Stimulated activated CD4-positive, alpha-beta T cell treated with anti-CD3 and anti-CD28 coated beads, Interleukin-4, amount 100 ng/mL, for 24 hours (primary cell): ENCODE data around the gene MEMO1.
"Not testable (repeated sequence)": the region's sequence is repeated elsewhere in the genome, so short reads cannot be mapped to it uniquely, and the experiment has no call there.

Source experiments
- DNase-seq: peaks from one replicate; pipeline ENCODE4 v3.0.0-alpha.2; 2020

Gene MEMO1

DNA sequence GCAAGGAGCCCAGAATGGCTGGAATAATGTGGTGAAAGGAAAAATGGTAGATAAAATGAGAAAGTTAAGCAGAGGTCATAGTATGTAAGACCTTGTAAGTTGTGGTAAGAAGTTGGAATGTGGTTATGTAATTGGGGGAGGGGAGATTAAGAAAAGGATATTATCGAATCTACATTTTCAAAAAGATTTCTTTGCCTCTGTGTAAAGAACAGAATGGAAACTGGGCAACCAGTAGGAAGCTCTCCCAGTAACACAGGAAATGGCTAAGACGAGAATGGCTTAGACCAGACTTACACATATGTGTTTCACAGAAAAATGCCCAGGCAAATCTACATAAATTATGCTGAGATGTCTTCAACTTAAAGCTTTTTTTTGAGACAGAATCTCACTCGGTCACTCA lies 13.2 kb downstream of the MEMO1 start:
- no peak for DNase-seq

DNA sequence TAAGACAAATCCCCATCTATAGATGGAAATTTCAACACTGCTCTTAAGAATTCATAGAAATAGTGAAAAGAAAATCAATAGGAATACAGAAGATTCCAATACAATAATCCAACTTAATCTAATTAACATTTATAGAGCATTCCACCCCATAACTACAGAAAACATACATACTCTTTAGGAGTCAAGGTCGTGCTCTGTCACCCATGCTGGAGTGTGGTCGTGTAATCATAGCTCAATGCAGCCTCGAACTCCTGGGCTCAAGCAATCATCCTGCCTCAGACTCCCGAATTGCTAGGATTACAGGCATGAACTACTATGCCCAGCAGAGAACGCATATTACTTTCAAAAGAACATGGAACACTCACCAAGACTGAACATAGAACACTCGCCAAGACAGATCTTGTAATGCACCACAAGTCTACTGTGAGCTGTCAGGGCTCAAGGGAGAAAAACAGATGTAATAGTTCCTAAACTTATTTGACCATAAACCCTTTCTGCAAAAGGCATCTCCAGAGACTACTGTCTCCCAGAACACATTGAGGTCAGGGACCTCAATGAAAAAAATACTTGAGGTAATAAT lies 14.1 kb downstream of the MEMO1 start:
- DNase-seq = no peak

- DNase-seq = no peak
These were observed 17.9 kb downstream of the MEMO1 start for GRCh38 chr2:31992934-31993333.

GRCh38 chr2:31992025-31992579 lies 18.7 kb downstream of the MEMO1 start:
- no peak for DNase-seq

DNA sequence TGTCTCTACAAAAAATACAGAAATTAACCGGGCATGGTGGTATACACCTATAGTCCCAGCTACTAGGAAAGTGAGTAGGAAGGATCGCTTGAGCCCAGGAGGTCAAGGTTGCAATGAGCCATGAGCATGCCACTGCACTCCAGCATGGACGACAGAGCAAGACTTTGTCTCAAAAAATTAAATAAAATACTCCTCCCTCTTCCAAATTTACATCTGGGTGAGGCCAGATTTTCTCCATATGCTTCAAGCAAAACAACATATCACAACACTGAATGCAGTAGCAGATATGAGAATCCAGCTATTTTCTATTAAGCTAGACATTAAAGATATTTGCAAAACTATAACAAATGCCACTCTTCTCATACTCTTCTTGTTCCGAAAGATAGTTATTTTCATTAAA lies 20.9 kb downstream of the MEMO1 start:
- DNase-seq = no peak

DNA sequence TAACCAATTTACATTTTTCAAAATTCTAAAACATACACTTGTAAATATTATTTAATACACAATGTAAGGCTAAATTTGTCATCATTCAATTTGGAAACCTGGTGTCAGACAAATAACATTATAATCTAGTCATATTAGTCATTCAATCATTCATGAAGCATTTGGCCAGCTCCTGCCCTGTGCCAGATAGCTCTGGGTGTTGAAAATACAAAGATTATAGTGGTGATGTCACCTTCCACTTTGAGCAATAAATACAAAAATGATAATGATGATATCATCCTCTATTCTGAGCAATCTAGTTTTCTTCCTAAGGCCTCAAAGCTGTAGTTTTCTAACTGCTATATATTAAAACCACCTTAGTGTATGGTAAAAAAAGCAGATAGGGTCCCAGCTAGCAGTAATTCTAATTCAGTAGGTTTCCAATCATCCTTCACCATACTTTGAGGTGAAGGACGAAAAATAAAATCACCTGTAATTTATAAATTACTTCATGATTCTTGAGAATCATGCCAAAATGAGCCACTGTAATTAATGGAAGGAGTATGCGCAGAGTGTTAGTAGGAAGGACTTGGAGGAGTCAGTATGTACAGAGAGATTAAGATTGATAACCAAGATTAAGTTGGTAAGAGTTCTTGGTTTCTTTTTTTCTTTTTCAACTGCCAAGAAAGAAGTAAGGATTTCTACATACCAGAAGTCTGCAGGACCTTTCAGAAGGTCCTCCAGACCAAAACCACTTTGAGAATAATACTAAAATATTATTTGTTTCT lies 23.2 kb downstream of the MEMO1 start:
- no peak for DNase-seq

DNA sequence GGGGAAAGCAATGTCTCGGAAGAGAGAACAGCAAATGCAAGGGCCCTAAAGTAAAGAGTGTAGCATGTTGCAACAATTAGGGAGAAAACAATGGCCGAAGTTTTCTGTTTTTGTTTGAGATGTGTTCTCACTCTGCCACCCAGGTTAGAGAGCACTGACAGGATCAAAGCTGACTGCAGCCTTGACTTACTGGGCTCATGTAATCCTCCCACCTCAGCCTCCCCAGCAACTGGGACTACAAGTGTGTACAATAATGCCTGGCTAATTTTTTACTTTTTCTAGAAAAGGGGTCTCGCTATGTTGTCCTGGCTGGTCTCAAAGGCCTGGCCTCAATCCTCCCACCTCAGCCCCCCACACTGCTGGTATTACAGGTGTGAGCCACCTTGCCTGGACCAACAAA lies 23.9 kb downstream of the MEMO1 start:
- no peak for DNase-seq

DNA sequence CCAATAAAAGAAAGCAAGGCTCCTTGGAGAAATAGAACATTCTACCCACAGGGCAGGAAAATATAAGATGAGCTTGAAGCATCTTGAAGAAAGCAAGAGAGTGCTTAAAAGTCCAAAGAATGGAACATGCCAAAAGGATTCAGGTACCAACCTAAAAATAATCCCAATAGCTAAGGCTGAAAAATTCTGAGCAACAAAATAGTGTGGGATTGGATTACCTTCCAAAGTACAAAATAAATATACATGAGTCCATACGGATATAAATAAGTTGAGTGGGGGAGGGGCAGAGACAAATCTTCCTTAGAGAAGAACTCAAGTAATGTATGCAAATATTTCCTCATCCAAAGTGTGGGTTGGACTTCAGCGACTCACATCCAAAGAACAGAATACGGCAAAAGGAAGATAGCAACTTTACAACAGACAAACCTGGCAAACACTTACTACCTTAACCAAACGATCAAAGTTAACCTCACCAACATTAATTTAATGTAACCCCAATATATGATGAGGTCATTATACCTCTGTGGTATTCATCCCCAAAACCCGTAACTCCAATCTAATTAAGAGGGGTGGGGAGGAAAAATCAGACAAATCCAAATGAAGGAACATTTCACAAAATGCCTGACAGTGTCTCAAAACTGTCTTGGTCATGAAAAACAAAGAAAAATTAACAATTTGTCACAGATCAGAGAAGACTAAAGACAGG lies 26.9 kb downstream of the MEMO1 start:
- DNase-seq = no peak

DNA sequence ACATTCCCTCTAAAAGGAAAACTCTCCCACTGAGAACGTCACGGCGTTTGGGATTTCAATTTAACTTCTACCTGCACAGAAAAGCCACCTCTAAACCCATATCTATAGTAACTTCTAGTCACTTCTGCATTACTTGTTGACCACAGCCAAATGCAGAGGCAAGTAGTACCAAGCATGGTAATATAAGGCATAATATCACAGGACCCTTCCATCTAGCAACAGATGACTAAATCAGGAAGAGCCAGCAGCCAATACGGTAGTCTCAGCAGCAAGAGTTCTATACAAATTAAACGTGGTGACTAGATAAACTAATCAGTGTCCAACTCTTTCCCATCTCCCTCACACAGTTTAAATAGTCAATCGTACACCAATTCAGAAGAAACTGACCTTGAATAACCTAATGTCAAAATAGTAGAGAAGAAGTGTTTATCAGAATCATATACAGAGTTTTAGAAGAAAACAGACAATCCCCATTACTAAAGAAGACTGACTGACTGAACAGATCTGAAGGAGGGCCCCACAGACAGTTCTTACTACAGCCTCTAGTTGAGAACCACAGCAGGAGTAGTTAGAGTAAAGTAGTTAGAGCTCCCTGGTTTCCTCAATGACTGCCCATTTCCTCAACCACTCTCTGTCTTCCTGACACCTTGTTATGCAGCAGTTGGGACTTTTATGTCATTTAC lies 30.0 kb downstream of the MEMO1 start:
- no peak for DNase-seq

GRCh38 chr2:31979956-31980355 lies 30.9 kb downstream of the MEMO1 start:
- no peak for DNase-seq

DNA sequence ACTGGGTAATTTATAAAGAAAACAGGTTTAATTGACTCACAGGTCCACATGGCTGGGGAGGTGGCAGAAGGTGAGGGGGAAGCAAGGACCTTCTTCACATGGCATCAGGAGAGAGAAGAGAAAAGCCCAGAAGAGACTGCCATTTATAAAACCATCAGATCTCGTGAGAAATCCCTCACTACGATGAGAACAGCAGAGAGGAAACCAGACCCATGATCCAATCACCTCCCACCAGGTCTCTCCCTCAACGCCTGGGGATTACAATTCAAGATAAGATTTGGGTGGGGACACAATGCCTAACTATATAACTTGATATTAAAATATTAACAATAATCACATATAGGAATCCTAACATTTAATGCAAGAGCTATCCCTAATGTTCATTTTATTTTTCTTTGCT lies 31.8 kb downstream of the MEMO1 start:
- DNase-seq = no peak

GRCh38 chr2:31978436-31978835 lies 32.4 kb downstream of the MEMO1 start:
- no peak for DNase-seq

- DNase-seq = no peak
These were observed 37.1 kb downstream of the MEMO1 start for GRCh38 chr2:31973665-31974064.

DNA sequence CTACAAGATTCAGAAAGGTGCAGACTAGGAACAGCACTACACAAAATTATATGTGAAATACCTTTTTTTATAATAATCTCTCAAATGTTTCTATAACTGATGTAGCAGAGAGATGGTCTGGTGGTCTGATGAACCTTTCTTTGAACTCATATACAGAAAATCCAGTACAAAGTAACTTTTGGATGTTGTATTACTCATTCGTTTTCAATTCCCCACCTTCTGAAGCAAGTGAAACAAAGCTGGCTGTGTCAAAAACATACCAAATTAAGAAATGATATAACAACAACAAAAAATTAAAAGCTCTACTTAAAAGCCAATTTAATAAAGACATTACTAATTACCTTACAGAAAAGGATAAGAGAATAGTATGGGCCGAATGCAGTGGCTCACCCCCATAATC lies 38.7 kb downstream of the MEMO1 start:
- DNase-seq = no peak

- no peak for DNase-seq
These were observed 41.6 kb downstream of the MEMO1 start for GRCh38 chr2:31969178-31969577.

DNA sequence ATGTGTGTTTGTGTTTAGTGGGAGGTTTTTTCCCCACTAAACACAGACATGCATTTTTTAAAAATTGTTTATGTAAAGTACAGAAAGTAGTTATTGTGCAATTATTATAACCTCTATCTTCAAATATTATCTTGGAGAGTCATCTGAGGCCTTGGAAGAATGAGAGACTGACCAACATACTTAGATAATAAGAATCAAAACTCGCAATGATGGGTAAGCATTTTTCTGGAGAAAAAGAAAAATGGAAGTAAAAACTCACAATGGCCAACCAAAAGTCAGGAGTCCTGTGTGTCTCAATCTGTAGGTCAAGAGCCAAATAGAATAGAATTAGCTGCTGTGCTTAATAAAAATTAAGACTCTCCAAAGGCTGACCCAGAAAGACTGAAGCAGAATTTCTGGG lies 43.0 kb downstream of the MEMO1 start:
- DNase-seq = no peak

DNA sequence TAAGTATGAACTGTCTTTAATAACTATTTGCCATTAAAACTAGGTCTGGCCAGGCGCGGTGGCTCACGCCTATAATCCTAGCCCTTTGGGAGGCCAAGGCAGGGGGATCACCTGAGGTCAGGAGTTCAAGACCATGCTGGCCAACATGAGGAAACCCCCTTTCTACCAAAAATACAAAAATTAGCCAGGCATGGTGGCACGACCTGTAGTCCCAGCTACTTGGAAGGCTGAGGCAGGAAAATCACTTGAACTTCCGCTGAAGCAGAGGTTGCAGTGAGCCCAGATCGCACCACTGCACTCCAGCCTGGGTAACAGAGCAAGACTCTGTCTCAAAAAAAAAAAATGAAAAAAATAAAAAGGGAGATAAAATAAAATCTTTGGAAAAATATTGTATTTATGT lies 44.4 kb downstream of the MEMO1 start:
- DNase-seq = not testable (repeated sequence)

DNA sequence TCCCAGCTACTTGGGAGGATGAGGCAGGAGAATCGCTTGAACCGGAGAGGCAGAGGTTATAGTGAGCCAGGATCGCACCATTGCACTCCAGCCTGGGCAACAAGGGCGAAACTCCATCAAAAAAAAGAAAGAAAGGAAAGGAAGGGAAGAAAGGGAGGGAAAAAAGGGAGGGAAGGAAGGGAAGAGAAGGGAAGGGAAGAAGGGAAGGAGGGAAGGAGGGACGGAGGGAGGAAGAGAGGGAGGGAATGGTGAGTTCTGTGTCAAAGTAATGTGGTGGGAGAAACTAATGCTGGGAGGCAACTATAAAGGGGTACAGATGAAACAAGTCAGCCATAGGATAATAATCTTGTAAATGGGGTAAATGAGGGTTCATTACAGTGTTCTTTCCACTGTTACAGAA lies 45.7 kb downstream of the MEMO1 start:
- DNase-seq = no peak

- DNase-seq = peak; percentile 30
These were observed 47.9 kb downstream of the MEMO1 start for GRCh38 chr2:31962757-31963361.

DNA sequence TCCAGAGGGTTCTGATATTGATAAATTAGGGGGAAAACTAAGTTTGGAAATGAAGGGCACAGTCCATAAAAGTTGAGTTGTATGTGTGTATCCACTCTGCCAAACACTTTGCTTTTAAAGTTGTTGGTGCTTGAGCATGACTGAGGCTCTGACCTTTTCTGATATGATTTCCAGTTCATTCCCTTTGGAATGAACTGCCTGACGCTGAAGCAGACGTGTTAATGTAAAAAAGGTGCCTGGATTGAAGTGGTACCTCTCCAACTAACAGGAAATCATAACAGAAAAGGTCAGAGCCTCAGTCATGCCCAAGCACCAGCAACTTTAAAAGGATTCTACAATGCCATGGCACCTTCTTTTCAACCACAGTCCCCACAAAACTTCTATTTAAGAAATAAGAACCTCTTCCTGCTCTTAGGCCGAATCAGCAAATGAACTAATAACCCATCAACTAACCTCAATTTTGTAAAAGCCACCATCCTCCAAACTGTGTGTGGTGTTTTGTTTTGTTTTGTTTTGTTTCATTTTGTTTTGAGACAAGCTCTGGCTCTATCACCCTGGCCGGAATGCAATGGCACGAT lies 52.6 kb downstream of the MEMO1 start:
- no peak for DNase-seq

- DNase-seq = no peak
These were observed 53.3 kb downstream of the MEMO1 start for GRCh38 chr2:31957354-31958139.

DNA sequence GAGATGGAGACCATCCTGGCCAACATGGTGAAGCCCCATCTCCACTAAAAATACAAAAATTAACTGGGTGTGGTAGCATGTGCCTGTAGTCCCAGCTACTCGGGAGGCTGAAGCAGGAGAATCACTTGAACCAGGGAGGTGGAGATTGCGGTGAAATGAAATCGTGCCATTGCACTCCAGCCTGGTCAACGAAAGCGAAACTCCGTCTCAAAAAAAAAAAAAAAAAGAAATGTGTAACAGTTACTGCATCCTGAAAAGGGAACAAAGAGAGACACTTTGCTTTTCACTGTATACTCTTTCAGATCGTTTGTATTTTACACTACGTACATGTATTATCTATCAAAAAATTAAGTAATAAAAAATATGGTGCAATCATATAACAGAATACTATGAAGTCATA lies 53.9 kb downstream of the MEMO1 start:
- not testable (repeated sequence) for DNase-seq
